ENCODE measurements around the gene BYSL.

DNA sequence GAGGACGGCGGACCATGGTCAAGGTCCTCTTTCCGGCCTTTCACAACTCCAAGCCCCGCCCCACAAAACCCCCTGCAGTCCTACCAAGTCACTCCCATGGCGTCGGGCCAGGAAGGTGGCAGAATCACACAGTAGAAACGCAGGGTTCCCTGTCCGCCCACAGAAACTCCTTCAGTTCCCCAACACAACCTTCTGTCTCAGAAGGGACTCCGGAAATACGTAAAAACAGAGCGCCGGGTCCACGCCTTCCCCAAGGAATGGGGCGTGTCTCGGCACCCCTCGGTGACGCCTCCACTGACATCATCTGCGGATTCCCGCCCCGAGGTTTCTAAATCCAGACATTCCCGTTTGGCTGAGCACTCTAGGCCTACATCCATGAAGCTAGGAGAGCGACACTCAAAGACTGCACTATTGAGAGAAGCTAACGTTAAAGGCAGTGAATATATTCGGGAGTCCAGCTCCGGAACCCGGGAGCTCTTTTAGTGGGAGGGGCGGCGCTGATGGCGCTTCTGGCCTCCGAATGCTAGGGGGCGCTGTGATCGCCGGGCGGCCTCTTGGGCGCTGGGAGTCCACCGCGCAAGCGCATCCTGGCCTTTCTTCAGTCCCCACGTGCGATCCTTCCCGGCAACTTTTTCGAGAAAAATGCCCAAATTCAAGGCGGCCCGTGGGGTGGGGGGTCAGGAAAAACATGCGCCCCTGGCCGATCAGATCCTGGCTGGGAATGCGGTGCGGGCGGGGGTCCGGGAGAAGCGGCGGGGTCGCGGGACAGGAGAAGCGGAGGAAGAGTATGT is at the start of gene BYSL, which contains the start of gene MED20:
- TF ChIP-seq POLR2A (IDR thresholded peaks at IDR 0.05; ENCODE audit: low read length), result peak; percentile 88
- no peak for TF ChIP-seq GATA1 (IDR thresholded peaks at IDR 0.05; ENCODE audit: low read depth, low read length)
